GM21381 (cell line): ENCODE measurements around the gene NADSYN1.

ENCODE experiments used
- ATAC-seq: cut with Tn5 transposase; IDR thresholded peaks from one replicate; pipeline ENCODE4 v1.9.1; 2021; ENCODE audit warnings: mild to moderate bottlenecking, moderate library complexity; ENCODE audit not compliant: unreplicated experiment

NADSYN1 gene

DNA sequence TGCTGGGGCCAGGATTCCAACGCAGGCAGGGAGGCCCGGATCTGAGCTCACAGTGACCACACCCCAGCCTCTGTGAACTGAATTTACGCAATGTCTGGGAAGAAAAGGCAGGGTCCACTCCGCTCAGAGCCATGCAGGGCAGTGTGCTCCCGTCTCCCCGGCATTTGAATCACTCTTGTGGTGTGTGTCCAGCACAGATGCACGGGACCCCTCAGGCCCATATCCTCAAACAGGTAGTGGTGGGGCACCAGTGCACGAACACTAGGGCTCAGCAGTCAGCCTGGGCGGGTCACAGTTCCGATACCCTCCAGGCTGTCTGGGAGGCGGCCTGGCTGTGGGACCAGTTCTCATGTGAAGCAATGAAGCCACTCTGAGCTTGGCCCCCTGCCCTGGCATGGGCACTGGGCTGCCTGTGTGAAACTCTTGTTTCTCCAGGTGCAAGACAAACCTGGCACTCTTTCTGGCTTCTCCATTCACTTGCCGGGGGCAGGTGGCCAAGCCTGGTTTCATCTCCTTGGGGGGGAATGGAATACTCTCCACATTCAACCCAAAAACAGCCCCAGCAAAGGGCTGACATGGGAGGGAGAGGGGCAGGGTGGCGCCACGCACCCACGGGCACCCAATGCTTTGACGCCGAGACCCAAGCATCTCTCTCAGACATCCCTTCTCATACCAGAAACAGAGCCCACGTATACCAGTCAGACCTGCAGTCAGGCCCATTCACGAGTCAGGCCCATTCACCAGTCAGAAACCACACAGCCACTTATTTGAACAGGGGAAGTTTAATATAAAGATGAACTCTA, 19.2 kb upstream of the NADSYN1 start:
- ATAC-seq = no peak

- no peak for ATAC-seq
These were observed 18.4 kb upstream of the NADSYN1 start for GRCh38 chr11:71434576-71435130.

GRCh38 chr11:71435278-71435951, 17.6 kb upstream of the NADSYN1 start:
- ATAC-seq = no peak

DNA sequence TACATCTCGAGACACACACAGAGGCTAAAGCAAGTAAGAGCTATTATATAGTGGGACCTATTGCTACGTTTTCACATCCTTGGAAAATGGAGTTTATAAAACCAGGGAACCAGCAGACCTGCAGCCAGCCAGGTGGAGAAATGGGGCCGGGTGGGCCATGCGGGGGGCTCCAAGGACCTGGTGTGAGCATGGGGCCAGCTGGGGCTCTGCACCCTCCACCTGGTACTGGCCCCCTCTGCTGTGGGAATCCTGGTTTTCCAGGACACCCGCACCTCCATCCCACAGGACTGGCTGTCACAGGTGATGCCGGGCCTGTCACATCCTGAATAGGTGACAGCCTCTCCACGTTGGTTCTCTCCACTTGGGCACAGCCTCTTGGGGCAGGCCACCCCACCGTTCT, 16.1 kb upstream of the NADSYN1 start:
- ATAC-seq = no peak

DNA sequence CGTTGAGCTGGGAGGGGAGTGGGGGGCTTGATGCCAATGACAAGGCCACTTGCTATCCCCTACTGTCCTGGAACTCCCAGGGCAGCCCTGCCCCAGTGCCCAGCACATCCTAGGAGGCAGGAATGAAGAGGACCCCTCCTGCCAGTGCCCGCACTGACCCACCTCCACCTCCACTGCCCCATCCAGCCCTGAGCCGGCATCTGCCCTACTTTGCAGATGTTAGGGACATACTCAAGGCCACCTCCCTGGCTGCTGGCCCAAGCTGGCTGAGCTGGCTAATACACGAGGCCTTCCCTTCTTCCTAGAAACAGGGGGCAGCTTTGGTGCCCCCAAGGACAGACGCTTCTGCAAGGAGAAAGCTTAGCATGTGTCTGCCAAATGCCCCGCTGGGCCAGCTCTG, 15.6 kb upstream of the NADSYN1 start:
- no peak for ATAC-seq

GRCh38 chr11:71437879-71438278, 15.1 kb upstream of the NADSYN1 start:
- ATAC-seq = no peak

GRCh38 chr11:71438650-71439049, 14.4 kb upstream of the NADSYN1 start:
- no peak for ATAC-seq

- no peak for ATAC-seq
These were observed 12.8 kb upstream of the NADSYN1 start for GRCh38 chr11:71440021-71440755.

DNA sequence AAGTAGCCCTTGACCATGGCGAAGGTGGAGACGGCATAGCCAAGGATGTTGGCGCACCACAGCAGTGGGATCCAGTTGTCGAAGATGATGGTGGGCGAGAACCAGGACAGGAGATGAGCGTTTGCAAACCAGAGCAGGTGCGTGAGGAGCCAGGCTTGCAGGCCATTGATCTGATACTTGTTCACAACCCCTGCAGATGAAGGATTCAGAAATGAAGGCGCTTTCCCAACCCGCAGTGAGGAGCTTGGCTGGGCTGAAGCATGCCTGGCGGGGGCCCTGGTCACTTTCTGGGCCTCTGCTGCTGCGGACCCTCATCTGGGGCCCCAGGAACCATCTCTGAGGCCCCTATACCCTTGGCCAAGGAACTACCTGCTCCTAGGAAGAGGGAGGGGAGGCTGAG, 11.8 kb upstream of the NADSYN1 start:
- no peak for ATAC-seq

- no peak for ATAC-seq
These were observed 10.9 kb upstream of the NADSYN1 start for GRCh38 chr11:71442123-71442522.

DNA sequence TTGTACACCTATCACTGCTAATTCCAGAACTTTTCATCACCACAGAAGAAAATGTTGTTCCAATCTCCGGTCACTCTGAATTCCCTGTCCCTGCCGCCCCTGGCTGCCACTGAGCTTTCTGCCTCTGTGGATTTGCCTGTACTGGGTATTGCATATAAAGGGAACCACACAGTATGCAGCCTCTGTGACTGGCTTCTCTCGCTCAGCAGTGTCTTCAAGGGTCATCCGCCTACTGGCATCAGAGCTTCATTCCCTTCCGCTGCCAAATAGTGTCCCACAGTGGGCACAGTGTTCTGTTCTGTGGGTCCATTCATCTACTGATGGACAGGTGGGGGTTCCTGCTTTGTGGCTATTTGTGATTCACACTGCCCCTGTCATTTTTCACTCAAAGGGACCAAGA, 10.1 kb upstream of the NADSYN1 start:
- ATAC-seq = no peak

- no peak for ATAC-seq
These were observed 9.1 kb upstream of the NADSYN1 start for GRCh38 chr11:71443736-71444445.

GRCh38 chr11:71444811-71445210, 8.2 kb upstream of the NADSYN1 start:
- no peak for ATAC-seq

- no peak for ATAC-seq
These were observed 6.9 kb upstream of the NADSYN1 start for GRCh38 chr11:71446150-71446549.

DNA sequence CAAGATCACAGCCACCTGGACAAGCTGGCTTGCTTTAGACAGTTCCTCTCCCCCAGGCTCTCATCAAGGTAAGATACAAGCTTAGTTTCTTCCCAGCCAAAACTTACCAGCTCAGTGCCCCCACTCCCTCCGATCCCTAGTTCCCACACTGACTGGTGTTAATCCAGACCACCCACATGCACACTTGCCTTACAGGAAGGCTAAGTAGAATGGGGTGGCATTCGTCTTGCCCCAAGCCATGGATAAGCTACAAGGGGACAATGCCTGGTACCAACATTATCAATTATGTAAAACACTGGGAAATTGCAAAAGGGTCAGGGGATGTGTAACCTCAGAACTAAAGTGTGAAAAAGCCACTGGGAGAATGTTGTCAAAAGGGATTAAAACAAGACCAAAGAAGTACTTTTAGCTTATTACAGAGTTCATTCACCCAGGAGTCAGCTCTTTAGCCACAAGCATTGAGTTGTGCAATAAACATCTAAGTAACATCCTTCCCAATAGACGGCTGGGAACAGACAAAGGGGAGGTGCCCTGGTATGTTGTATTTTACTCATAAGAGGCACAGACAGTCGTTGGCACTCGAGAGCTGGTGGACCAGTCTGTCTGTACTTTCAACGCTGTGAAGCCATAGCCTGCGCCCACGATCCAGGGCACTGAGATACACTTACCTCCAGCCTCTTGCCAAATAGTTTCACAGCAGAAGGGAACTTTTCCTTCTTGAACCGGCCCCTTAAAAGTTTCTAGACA, 5.9 kb upstream of the NADSYN1 start:
- no peak for ATAC-seq

- ATAC-seq = no peak
These were observed 5.2 kb upstream of the NADSYN1 start for GRCh38 chr11:71447791-71448256.

- ATAC-seq = peak; percentile 80
These were observed 4.5 kb upstream of the NADSYN1 start, which contains the start of gene DHCR7 for GRCh38 chr11:71448257-71449171. TSS of gene DHCR7 (minus strand) at chr11:71448393. CDS start at chr11:71444952, 3,441 bp downstream.

GRCh38 chr11:71449596-71449995, 3.4 kb upstream of the NADSYN1 start:
- no peak for ATAC-seq

DNA sequence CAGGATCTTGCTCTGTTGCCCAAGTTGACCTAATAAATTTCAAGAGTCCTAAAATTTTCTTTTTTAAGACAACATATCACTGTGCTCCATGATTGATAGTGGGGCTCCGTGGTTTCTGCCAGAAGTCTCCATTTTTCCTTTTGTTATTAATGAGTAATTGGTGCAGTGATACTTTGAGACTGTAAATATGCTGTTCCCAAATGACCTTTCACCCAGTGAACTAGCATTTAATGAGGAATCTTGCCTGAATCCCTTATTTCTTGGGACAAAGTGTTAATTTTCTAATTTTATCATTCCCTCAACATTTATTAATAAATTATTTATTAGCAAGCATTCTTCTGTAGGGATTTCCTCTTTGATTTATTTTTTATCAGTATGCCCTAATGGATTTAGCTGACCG, 2.5 kb upstream of the NADSYN1 start:
- no peak for ATAC-seq
